Measurements from ENCODE around the gene PSD4. TPM values are rescaled to one million over a fixed set of nuclear protein-coding genes. Genes with fewer than 3 reads are reported as not detected.

The PSD4 gene
- total RNA-seq, 1 donor from 2014 or later: 39.0 TPM

GRCh38 chr2:113236367-113237159 lies 62.8 kb downstream of the PSD4 start:
- Histone ChIP-seq H3K9me3 (no peaks in the 10 kb centered on the region), H3K36me3 (no peaks in the 10 kb centered on the region), H3K4me1 (peaks cover 27% of the 10 kb centered on the region), H3K27me3 (no peaks in the 10 kb centered on the region), H3K27ac (peak overlapping the region; percentile 80), H3K4me3 (peak overlapping the region in 1 of 2 donors; percentile 56)
- TF ChIP-seq POLR2AphosphoS5 (IDR thresholded peaks at IDR 0.05; ENCODE audit: insufficient read depth in 1 of 2, low read depth in 1 of 2) (no peak), POLR2A (IDR thresholded peaks at IDR 0.05) (no peak)
- TF ChIP-seq, protein P1, sequence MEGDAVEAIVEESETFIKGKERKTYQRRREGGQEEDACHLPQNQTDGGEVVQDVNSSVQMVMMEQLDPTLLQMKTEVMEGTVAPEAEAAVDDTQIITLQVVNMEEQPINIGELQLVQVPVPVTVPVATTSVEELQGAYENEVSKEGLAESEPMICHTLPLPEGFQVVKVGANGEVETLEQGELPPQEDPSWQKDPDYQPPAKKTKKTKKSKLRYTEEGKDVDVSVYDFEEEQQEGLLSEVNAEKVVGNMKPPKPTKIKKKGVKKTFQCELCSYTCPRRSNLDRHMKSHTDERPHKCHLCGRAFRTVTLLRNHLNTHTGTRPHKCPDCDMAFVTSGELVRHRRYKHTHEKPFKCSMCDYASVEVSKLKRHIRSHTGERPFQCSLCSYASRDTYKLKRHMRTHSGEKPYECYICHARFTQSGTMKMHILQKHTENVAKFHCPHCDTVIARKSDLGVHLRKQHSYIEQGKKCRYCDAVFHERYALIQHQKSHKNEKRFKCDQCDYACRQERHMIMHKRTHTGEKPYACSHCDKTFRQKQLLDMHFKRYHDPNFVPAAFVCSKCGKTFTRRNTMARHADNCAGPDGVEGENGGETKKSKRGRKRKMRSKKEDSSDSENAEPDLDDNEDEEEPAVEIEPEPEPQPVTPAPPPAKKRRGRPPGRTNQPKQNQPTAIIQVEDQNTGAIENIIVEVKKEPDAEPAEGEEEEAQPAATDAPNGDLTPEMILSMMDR (IDR thresholded peaks at IDR 0.05): no peak
- intact Hi-C loops (cut with DNase I): no loop called here
- no peak for DNase-seq (ENCODE audit: extremely low spot score in 2 of 2)

DNA sequence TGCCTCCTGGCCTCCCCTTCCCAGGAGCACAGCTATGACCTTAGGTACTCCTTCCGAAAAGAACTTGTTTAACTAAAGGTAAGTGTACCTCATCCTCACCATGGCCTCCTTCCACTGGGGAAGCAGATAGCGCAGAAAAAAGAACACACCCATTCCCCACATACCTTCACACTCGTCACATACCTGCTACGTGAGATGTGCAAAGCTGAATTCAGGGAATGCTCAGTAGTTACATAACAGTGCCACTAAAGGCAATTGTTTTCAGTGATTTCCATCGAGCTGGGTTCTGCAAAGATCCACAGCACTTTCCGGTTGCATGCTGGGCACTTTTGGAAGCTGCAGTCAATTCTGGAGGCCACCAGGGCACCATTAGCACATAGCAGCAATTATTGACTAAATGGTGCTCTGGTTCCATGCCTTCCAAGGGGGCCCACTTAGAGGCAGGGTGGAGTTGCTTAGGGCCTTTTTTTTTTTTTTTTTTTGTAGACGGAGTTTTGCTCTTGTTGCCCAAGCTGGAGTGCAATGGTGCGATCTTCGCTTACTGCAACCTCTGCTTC lies 63.9 kb downstream of the PSD4 start:
- peaks cover 36% of the 10 kb centered on the region for H3K4me1 ChIP-seq
- H3K27me3 ChIP-seq: no peaks in the 10 kb centered on the region
- intact Hi-C loops (cut with DNase I): no loop called here
- no peaks in the 10 kb centered on the region for H3K9me3 ChIP-seq
- no peak overlapping the region for H3K4me3 ChIP-seq
- DNase-seq (ENCODE audit: extremely low spot score in 2 of 2): no peak
- peak overlapping the region; percentile 16 for H3K27ac ChIP-seq
- TF ChIP-seq, protein P1 (IDR thresholded peaks at IDR 0.05): no peak
- TF ChIP-seq POLR2A (IDR thresholded peaks at IDR 0.05) (no peak), POLR2AphosphoS5 (IDR thresholded peaks at IDR 0.05; ENCODE audit: insufficient read depth in 1 of 2, low read depth in 1 of 2) (no peak)
- H3K36me3 ChIP-seq: no peaks in the 10 kb centered on the region

- Histone ChIP-seq H3K36me3 (no peaks in the 10 kb centered on the region), H3K9me3 (no peaks in the 10 kb centered on the region), H3K4me3 (no peak overlapping the region), H3K27me3 (no peaks in the 10 kb centered on the region), H3K27ac (peak overlapping the region; percentile 86), H3K4me1 (peaks cover 36% of the 10 kb centered on the region)
- TF ChIP-seq POLR2AphosphoS5 (IDR thresholded peaks at IDR 0.05; ENCODE audit: insufficient read depth in 1 of 2, low read depth in 1 of 2): no peak
- DNase-seq (ENCODE audit: extremely low spot score in 2 of 2): no peak
- intact Hi-C loops (cut with DNase I): no loop called here
These were observed 65.4 kb downstream of the PSD4 start for GRCh38 chr2:113238871-113239839.

- H3K4me1 ChIP-seq: peaks cover 38% of the 10 kb centered on the region
- TF ChIP-seq, protein P1 (IDR thresholded peaks at IDR 0.05): no peak
- no peak for TF ChIP-seq POLR2A (IDR thresholded peaks at IDR 0.05)
- peak in 1 of 2 donors; percentile 72 for TF ChIP-seq POLR2AphosphoS5 (IDR thresholded peaks at IDR 0.05; ENCODE audit: insufficient read depth in 1 of 2, low read depth in 1 of 2)
- intact Hi-C loops (cut with DNase I): no loop called here
These were observed 66.6 kb downstream of the PSD4 start for GRCh38 chr2:113240150-113240914.

More at GRCh38 chr2:113240150-113240914, 66.6 kb downstream of the PSD4 start:
- Histone ChIP-seq H3K27me3 (no peaks in the 10 kb centered on the region), H3K9me3 (no peaks in the 10 kb centered on the region), H3K36me3 (no peaks in the 10 kb centered on the region), H3K4me3 (no peak overlapping the region), H3K27ac (peak overlapping the region; percentile 86)
- no peak for DNase-seq (ENCODE audit: extremely low spot score in 2 of 2)

Data from vagina (tissue), 2 donors.